ENCODE measurements around the gene FRAS1. TPM values are rescaled to one million over a fixed set of nuclear protein-coding genes. Genes with fewer than 3 reads are reported as not detected.

Gene FRAS1
- total and polyA plus RNA-seq, 2 donors (not counting 3 experiments of a cell fraction or from before 2014, with no cell fraction given) = 1.4 to 3.6 TPM

GRCh38 chr4:78379040-78379439 is 321.9 kb downstream of the FRAS1 start:
- Histone ChIP-seq H3K4me1 (ENCODE audit: control insufficient read depth, extremely low read depth, insufficient read depth, low read length) (no peaks in the 10 kb centered on the region), H3K9me1 (replicated peaks; ENCODE audit: control insufficient read depth, extremely low read depth, insufficient read depth, low read length) (no peaks in the 10 kb centered on the region), H3K9ac (replicated peaks; ENCODE audit: extremely low read depth, insufficient read depth, low read length) (no peak overlapping the region), H3K79me2 (ENCODE audit: control insufficient read depth, insufficient read depth, low read length) (no peaks in the 10 kb centered on the region), H4K20me1 (replicated peaks; ENCODE audit: control insufficient read depth, extremely low read depth, insufficient read depth, low read length) (no peaks in the 10 kb centered on the region), H2AFZ (ENCODE audit: low read depth, low read length) (no peak overlapping the region), H3K4me3 (replicated peaks in 1 of 3; ENCODE audit: insufficient read depth in 1 of 3, low read depth in 1 of 3, low read length in 3 of 3) (no peak overlapping the region), H3K4me2 (ENCODE audit: insufficient read depth, low read length) (no peak overlapping the region), H3K36me3 (ENCODE audit: control insufficient read depth in 2 of 2, extremely low read depth in 1 of 2, insufficient read depth in 2 of 2, low read length in 2 of 2) (no peaks in the 10 kb centered on the region), H3K27me3 (ENCODE audit: control insufficient read depth in 2 of 2, insufficient read depth in 2 of 2, low read length in 2 of 2) (no peaks in the 10 kb centered on the region), H3K27ac (ENCODE audit: insufficient read depth, low read depth, low read length) (no peak overlapping the region), H3K9me3 (replicated peaks; ENCODE audit: control insufficient read depth, insufficient read depth, low read length) (no peaks in the 10 kb centered on the region)
- POLR2A ChIA-PET = no interaction called here
- FAIRE-seq (no peak), DNase-seq (ENCODE audit: low read depth, low spot score) (no peak)
- BruUV-seq (replicated peaks) = no TSS peak
- TF ChIP-seq GATA2 (IDR thresholded peaks at IDR 0.05; ENCODE audit: insufficient read depth, insufficient read length, low read depth, low read length) (no peak), POLR2AphosphoS5 (IDR thresholded peaks at IDR 0.05; ENCODE audit: insufficient read depth, low read depth, low read length) (no peak), POLR2A (IDR thresholded peaks at IDR 0.05; ENCODE audit: low read depth, low read length) (no peak), MAX (IDR thresholded peaks at IDR 0.05; ENCODE audit: insufficient read depth, insufficient read length) (no peak), JUN (IDR thresholded peaks at IDR 0.05; ENCODE audit: borderline replicate concordance, insufficient read depth, insufficient read length, low read depth) (no peak), MYC (IDR thresholded peaks at IDR 0.05; ENCODE audit: low read depth, low read length) (no peak), CTCF (IDR thresholded peaks at IDR 0.05; ENCODE audit: extremely low read depth in 1 of 2, insufficient read depth in 1 of 2, low read depth in 1 of 2, low read length in 2 of 2) (no peak), FOS (IDR thresholded peaks at IDR 0.05; ENCODE audit: borderline replicate concordance, insufficient read depth, low read length) (no peak), EZH2 (IDR thresholded peaks at IDR 0.05; ENCODE audit: borderline replicate concordance, low read depth, low read length, severe bottlenecking) (no peak)
- dilution Hi-C loops (cut with MboI; ENCODE audit: extremely low pct_ligation_motif_present, low sequenced_read_pairs) = no loop called here
- intact Hi-C loops (cut with micrococcal nuclease) = no loop called here
- CTCF ChIA-PET = interaction anchor here (1.1 kb wide), 1 partner anchor 9 kb away, joined by 5 read pairs; no protein-coding TSS in a partner anchor

All from endothelial cell of umbilical vein (primary cell).